PFSK-1 (cell line): Measurements from ENCODE around the gene NOX1.

Source experiments
- FOXP2 ChIP-seq: optimal IDR thresholded peaks from 2 replicates; pipeline ENCODE3; 2011; ENCODE audit warnings: borderline replicate concordance, control low read depth, inconsistent platforms; ENCODE audit not compliant: insufficient read depth; ENCODE audit errors: extremely low read length, extremely low read depth
- POLR2AphosphoS5 ChIP-seq: IDR thresholded peaks from 2 replicates; pipeline ENCODE4 v1.6.1; 2012; ENCODE audit warnings: low read depth, mild to moderate bottlenecking, control low read depth, low read length, moderate library complexity
- REST ChIP-seq, 2 experiments: IDR thresholded peaks; 2 replicates each; pipeline versions ENCODE4 v1.6.1 to v1.8.0; 2011 to 2012; ENCODE audit warnings: low read depth in 2 of 2, low read length in 2 of 2, control low read depth in 1 of 2, inconsistent platforms in 1 of 2, mild to moderate bottlenecking in 1 of 2, moderate library complexity in 1 of 2; ENCODE audit not compliant: insufficient read depth in 1 of 2
- SIN3A ChIP-seq: IDR thresholded peaks from 2 replicates; pipeline ENCODE4 v1.6.1; 2012; ENCODE audit warnings: mild to moderate bottlenecking, low read length, moderate library complexity, borderline replicate concordance; ENCODE audit not compliant: insufficient read depth
- TAF1 ChIP-seq: IDR thresholded peaks from 2 replicates; pipeline ENCODE4 v1.6.1; 2012; ENCODE audit warnings: low read length, control low read depth, borderline replicate concordance; ENCODE audit not compliant: insufficient read depth

NOX1 gene

DNA sequence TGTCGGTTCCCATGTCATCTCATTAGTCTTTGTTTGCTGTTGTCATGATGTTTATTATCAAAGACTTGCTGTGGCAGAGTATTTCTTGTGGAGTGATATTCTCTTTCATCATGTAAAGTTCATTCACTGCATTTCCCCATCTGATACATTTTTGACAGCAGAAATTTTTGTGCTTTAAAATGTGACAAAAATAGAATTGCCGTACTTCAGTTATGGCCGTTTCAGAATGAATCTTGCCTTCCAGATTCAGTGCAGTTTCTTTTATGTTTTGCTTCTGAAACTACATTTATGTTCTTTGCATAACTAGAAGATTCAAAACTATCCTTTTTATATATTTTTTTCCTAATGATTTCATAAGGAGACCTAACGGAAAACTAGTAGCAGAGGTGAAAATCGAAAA is 44.0 kb downstream of the NOX1 start:
- no peak for TF ChIP-seq FOXP2
- no peak for TF ChIP-seq SIN3A
- no peak for TF ChIP-seq REST (IDR thresholded peaks at IDR 0.05; ENCODE audit: insufficient read depth in 1 of 2, low read depth in 2 of 2, low read length in 2 of 2)
- no peak for TF ChIP-seq TAF1

- TF ChIP-seq TAF1 (no peak), REST (IDR thresholded peaks at IDR 0.05; ENCODE audit: insufficient read depth in 1 of 2, low read depth in 2 of 2, low read length in 2 of 2) (no peak), POLR2AphosphoS5 (no peak), FOXP2 (no peak), SIN3A (no peak)
Measured at GRCh38 chrX:100829730-100830129, 44.4 kb downstream of the NOX1 start.

GRCh38 chrX:100819837-100820666 is 54.1 kb downstream of the NOX1 start, which contains the start of gene CSTF2:
Gene CSTF2 (plus strand): TSS chrX:100820391. CDS start chrX:100820417, 26 bp downstream.
- TF ChIP-seq TAF1 (peak; percentile 92; the same call in 1 of the 2 replicates), SIN3A (no peak), FOXP2 (peak; percentile 81), POLR2AphosphoS5 (peak; percentile 88), REST (IDR thresholded peaks at IDR 0.05; ENCODE audit: insufficient read depth in 1 of 2, low read depth in 2 of 2, low read length in 2 of 2) (0 out of 4 replicates have a peak, but pooled peaks of 1 of the 2 experiments have one; percentile 47)

GRCh38 chrX:100819534-100819836 is 54.7 kb downstream of the NOX1 start:
- TF ChIP-seq TAF1 (no peak), REST (IDR thresholded peaks at IDR 0.05; ENCODE audit: insufficient read depth in 1 of 2, low read depth in 2 of 2, low read length in 2 of 2) (no peak), FOXP2 (no peak), POLR2AphosphoS5 (no peak), SIN3A (no peak)

DNA sequence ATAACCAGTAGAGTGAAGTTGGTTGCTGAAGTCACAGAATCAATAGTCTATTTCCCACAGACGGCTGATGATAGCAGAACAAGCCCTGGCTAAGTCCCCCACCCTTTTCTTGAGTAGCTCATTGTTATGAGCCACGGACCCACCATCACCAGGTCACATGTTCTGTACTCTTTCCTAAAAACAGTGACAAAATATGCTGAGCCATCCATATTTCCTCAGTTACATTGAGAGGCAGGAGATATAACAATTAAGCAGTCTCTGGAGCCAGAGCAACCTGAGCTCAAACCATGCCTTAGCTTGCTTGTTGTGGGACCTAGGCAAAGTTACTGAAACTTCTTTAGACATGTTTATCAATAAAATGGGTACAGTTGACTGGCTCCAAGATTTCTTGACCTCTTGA is 56.8 kb downstream of the NOX1 start:
- TF ChIP-seq SIN3A (no peak), TAF1 (no peak), FOXP2 (no peak), POLR2AphosphoS5 (no peak), REST (IDR thresholded peaks at IDR 0.05; ENCODE audit: insufficient read depth in 1 of 2, low read depth in 2 of 2, low read length in 2 of 2) (no peak)
